ENCODE data around the gene IGF2.

DNA sequence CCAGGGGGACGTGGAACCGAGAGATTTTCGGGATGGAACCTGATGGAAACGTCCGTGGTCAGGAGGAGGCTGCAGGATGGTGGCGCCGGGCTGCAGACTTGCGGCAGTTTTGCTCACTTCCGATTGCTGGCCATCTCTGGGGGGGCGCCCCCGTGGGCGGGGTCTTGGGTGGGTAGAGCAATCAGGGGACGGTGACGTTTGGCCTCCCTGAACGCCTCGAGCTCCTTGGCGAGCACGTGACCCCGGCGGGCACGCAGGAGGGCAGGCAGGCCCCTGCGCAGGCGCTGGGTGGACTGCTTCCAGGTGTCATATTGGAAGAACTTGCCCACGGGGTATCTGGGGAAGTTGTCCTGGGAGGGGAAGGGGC is 6.3 kb downstream of the IGF2 start:
- TF ChIP-seq GABPA (IDR thresholded peaks at IDR 0.05; ENCODE audit: low read depth) = no peak
- TF ChIP-seq, protein P1, sequence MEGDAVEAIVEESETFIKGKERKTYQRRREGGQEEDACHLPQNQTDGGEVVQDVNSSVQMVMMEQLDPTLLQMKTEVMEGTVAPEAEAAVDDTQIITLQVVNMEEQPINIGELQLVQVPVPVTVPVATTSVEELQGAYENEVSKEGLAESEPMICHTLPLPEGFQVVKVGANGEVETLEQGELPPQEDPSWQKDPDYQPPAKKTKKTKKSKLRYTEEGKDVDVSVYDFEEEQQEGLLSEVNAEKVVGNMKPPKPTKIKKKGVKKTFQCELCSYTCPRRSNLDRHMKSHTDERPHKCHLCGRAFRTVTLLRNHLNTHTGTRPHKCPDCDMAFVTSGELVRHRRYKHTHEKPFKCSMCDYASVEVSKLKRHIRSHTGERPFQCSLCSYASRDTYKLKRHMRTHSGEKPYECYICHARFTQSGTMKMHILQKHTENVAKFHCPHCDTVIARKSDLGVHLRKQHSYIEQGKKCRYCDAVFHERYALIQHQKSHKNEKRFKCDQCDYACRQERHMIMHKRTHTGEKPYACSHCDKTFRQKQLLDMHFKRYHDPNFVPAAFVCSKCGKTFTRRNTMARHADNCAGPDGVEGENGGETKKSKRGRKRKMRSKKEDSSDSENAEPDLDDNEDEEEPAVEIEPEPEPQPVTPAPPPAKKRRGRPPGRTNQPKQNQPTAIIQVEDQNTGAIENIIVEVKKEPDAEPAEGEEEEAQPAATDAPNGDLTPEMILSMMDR (IDR thresholded peaks at IDR 0.05; ENCODE audit: insufficient read depth, low read length) = no peak
- TF ChIP-seq, protein P2, sequence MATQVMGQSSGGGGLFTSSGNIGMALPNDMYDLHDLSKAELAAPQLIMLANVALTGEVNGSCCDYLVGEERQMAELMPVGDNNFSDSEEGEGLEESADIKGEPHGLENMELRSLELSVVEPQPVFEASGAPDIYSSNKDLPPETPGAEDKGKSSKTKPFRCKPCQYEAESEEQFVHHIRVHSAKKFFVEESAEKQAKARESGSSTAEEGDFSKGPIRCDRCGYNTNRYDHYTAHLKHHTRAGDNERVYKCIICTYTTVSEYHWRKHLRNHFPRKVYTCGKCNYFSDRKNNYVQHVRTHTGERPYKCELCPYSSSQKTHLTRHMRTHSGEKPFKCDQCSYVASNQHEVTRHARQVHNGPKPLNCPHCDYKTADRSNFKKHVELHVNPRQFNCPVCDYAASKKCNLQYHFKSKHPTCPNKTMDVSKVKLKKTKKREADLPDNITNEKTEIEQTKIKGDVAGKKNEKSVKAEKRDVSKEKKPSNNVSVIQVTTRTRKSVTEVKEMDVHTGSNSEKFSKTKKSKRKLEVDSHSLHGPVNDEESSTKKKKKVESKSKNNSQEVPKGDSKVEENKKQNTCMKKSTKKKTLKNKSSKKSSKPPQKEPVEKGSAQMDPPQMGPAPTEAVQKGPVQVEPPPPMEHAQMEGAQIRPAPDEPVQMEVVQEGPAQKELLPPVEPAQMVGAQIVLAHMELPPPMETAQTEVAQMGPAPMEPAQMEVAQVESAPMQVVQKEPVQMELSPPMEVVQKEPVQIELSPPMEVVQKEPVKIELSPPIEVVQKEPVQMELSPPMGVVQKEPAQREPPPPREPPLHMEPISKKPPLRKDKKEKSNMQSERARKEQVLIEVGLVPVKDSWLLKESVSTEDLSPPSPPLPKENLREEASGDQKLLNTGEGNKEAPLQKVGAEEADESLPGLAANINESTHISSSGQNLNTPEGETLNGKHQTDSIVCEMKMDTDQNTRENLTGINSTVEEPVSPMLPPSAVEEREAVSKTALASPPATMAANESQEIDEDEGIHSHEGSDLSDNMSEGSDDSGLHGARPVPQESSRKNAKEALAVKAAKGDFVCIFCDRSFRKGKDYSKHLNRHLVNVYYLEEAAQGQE (IDR thresholded peaks at IDR 0.05; ENCODE audit: insufficient replicate concordance, low read depth) = no peak

Measured in HL-60 (cell line).